Thymus (tissue), 11 donors: ENCODE measurements around the gene STK39. TPM values are rescaled to one million over a fixed set of nuclear protein-coding genes. Genes with fewer than 3 reads are reported as not detected.

Experiments
- DNase-seq, 9 donors: peaks; one replicate each; pipeline ENCODE4 v3.0.0-alpha.2; 2013; ENCODE audit warnings: low spot score in 9 of 9, low read depth in 6 of 9, missing footprints in 1 of 9
- H3K27ac ChIP-seq, 2 donors: one replicate each; pipeline ENCODE4 v1.5.1; 2013; ENCODE audit warnings: control low read depth in 1 of 2, low read depth in 1 of 2, low read length in 1 of 2, mild to moderate bottlenecking in 1 of 2, moderate library complexity in 1 of 2
- H3K27me3 ChIP-seq, 2 donors: one replicate each; pipeline ENCODE4 v1.5.1; 2013; ENCODE audit warnings: low read length in 1 of 2; ENCODE audit not compliant: control insufficient read depth in 2 of 2, insufficient read depth in 1 of 2
- H3K36me3 ChIP-seq, 2 donors: one replicate each; pipeline ENCODE4 v1.5.1; 2013; ENCODE audit warnings: low read length in 1 of 2, mild to moderate bottlenecking in 1 of 2, moderate library complexity in 1 of 2; ENCODE audit not compliant: control insufficient read depth in 2 of 2, insufficient read depth in 2 of 2
- H3K4me1 ChIP-seq, 2 donors: one replicate each; pipeline ENCODE4 v1.5.1; 2013; ENCODE audit warnings: low read length in 2 of 2; ENCODE audit not compliant: control insufficient read depth in 2 of 2, insufficient read depth in 2 of 2
- H3K4me3 ChIP-seq, 2 donors: one replicate each; pipeline ENCODE4 v1.5.1; 2013; ENCODE audit warnings: low read length in 2 of 2, control low read depth in 1 of 2, mild to moderate bottlenecking in 1 of 2
- H3K9me3 ChIP-seq, 2 donors: one replicate each; pipeline ENCODE4 v1.5.1; 2013; ENCODE audit warnings: low read length in 1 of 2, mild to moderate bottlenecking in 1 of 2; ENCODE audit not compliant: control insufficient read depth in 2 of 2, insufficient read depth in 1 of 2
- WGBS: extraction: QIAGEN DNeasy Blood & Tissue Kit; methylation state at CpG from one replicate; pipeline ENCODE4 v1.1.7; 2013; 5-methylcytosine and 5-hydroxymethylcytosine counted together
- polyA plus RNA-seq: library from polyadenylated mRNA; stranded (reverse); fragments of 200-250 nt; gene quantifications from one replicate; pipeline ENCODE4 v1.2.3, GENCODE V29; 2013
- total RNA-seq: library from RNA; stranded (reverse); fragments of 120-200 nt; gene quantifications from one replicate; pipeline ENCODE4 v1.2.4, GENCODE V29; 2013
- donor health status: healthy.

Gene STK39
- total and polyA plus RNA-seq, 2 donors, result 30.7 to 34.1 TPM

DNA sequence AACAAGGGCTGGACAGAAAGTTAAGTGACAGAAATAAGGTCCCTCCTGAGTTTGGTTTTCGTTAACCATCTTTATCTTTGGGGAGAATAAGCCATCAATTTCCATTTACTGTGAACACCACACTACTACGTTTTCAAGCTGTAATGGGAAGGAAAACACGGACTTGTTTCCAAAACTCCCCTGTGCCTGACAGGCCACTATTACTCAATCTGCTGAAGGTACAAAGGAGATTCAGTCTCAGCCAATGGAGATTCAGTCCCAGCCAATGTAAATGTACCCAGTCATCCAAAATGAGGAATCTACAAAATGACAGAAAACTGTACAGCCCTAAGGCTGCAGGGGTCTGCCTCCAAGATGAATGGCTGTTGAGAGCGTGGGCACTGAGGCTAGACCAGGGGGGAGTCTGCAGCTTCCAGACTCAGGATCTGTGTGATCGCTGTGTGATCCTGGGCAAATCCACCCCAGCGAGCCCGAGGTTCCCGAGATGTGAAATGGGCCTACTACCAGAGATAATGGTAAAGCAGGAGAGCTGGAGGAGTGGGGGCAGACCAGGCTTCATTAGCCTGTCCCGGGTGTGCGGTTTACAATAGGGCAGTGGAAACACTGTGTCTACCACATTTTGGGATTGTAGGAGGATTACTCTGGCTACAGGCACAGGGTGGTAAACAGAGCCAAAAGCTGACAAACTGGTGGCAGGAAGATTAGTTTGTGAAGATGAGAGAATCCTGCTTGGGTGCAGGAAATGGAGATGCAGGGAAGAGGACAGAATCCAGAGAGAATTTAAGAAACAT is 284.8 kb downstream of the STK39 start:
- Histone ChIP-seq H3K4me3 (no peak overlapping the region), H3K9me3 (no peaks in the 10 kb centered on the region), H3K27ac (no peak overlapping the region), H3K27me3 (no peaks in the 10 kb centered on the region), H3K36me3 (peaks cover 0 to 3% of the 10 kb centered on the region in 2 donors), H3K4me1 (no peaks in the 10 kb centered on the region)
- 93% methylated on average over 10 of the region's 10 CpGs for WGBS
- DNase-seq, result no peak

DNA sequence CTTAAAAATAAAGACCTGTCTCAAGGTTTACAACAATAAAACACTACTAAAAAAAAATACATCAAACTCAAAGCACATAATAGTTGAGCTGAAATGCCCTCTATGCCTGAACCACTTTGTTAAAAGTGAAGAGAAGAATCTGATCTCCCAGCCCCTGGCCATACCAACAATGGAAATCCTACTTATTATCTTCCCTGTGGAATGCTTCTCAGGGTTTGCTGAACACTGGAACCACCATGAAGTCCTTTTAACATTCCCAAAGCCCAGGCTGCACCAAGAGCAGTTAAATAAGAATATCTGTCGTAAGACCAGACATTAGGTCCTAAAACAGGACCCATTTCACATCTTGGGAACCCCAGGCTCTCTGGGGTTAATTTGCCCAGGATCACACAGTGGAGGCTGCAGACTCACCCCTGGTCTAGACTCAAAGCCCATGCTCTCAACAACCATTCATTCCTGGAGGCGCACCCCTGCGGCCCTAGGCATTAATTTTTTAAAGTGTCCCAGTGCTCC is 285.8 kb downstream of the STK39 start:
- Histone ChIP-seq H3K27me3 (no peaks in the 10 kb centered on the region), H3K9me3 (no peaks in the 10 kb centered on the region), H3K36me3 (peaks cover 0 to 3% of the 10 kb centered on the region in 2 donors), H3K27ac (no peak overlapping the region), H3K4me1 (no peaks in the 10 kb centered on the region), H3K4me3 (no peak overlapping the region)
- 98% methylated on average over 3 of the region's 3 CpGs for WGBS
- DNase-seq, result no peak

DNA sequence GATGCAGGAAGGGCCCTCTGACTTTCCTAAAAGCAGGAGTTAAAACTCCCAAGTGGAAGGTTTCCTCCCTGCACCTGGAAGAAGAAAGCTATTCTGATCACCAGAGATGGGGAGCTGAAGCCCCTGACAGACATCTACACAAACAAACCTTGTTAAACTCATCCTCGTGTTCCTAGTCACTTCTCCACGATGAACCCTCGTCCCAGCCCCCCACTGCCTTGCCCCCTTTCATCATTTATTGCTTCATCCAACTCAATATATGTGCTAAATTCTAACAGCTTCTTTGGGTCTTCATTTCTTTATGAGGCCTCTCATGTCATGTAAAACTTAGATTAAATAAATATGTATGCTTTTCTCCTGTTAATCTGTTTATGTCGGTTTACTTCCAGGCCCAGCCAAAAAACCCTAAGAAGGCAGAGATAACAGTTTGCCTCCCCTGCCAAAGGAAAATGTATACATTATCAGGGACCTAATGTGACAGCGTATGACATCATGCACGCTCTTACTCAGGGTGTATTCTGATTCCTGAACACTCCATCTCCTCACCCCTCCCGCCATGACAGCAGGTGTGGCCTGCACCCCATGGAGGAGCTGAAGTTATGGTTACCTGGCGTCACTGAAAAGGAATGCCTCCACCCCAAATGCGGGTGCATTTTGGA is 287.2 kb downstream of the STK39 start:
- Histone ChIP-seq H3K27ac (no peak overlapping the region), H3K27me3 (no peaks in the 10 kb centered on the region), H3K4me3 (no peak overlapping the region), H3K9me3 (no peaks in the 10 kb centered on the region), H3K4me1 (no peaks in the 10 kb centered on the region), H3K36me3 (peaks cover 3 to 4% of the 10 kb centered on the region in 2 donors)
- WGBS, result 98% methylated on average over 9 of the region's 9 CpGs
- DNase-seq, result no peak

DNA sequence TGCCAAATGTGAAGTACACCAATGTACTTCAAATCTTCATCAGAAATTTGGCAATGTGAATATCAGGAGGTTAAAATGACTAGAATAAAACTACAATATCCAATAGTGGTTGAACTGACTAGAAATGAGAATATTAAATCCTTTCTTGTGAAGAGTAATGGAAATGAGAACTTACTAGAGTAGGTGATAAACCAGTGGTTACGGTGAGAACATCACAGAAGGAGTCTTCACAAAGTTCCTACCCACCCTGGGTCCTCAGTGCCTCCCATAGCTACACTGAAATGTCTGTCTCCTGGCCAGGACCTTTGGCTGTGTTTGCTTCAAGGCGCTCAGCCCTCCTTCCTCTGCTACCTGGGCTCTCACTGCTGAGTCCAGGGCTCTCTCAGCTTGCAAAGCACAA is 289.7 kb downstream of the STK39 start:
- WGBS, result 100% methylated on average over 2 of the region's 2 CpGs
- no peak for DNase-seq
- H3K9me3 ChIP-seq, result no peaks in the 10 kb centered on the region
- no peak overlapping the region for H3K4me3 ChIP-seq
- no peaks in the 10 kb centered on the region for H3K27me3 ChIP-seq
- no peak overlapping the region for H3K27ac ChIP-seq
- no peaks in the 10 kb centered on the region for H3K4me1 ChIP-seq
- H3K36me3 ChIP-seq, result peaks cover 3 to 4% of the 10 kb centered on the region in 2 donors

DNA sequence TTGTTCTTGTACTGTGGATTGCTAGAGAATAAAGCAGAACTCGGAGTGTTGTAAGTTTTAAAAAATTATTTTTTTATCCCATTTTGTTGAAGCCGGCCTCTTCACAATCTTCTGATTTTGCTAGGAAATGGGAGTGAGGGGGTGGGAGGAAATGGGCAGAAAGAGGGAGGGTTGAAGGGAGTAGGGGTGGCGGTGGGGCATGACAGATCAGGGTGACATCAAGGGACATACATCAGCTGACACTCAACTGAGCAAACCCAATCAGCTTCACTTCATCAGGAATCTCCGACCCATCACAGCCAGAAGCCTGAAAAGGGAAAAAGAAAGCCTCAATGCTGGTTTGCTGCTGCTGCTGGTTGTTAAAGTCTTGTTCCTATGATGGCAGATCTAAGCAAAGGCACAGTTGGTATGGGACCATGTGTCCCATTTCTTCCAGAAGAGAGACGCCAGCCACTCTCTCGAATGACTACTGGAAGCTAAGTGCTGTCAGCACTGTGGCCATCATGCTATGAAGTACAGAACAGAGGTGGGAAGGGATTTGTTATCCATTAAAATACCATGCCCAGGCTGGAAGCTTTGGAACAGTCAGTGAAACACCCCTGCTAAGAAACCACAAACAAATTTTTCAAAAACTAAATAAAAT is 292.0 kb downstream of the STK39 start:
- WGBS, result 97% methylated on average over 6 of the region's 6 CpGs

DNA sequence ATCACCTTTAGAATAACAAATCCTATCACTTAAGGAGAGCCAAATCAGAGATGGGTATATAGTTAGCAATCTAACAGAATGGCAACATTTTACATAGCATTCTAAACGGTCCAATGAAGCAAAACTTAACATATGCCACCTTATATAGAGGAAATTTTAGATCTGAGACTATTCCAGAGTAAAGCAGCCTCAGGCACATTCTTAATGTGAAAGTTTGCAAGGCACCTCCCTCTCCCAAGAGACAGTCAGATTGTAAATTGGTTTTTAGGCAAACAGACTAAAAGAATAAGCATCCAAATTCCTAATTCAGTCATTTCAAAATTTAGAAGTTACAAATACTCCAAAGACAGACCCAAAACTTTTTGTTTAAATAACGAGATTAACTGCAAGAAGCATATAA is 292.9 kb downstream of the STK39 start:
- Histone ChIP-seq H3K36me3 (peaks cover 3 to 4% of the 10 kb centered on the region in 2 donors), H3K27ac (no peak overlapping the region), H3K27me3 (no peaks in the 10 kb centered on the region), H3K4me3 (no peak overlapping the region), H3K4me1 (no peaks in the 10 kb centered on the region), H3K9me3 (no peaks in the 10 kb centered on the region)
- no peak for DNase-seq
- WGBS, result 97% methylated on average over 2 of the region's 2 CpGs

More for the DNA sequence above, 292.0 kb downstream of the STK39 start:
- DNase-seq, result no peak
- Histone ChIP-seq H3K4me3 (no peak overlapping the region), H3K4me1 (no peaks in the 10 kb centered on the region), H3K36me3 (peaks cover 3 to 4% of the 10 kb centered on the region in 2 donors), H3K9me3 (no peaks in the 10 kb centered on the region), H3K27me3 (no peaks in the 10 kb centered on the region), H3K27ac (no peak overlapping the region)

DNA sequence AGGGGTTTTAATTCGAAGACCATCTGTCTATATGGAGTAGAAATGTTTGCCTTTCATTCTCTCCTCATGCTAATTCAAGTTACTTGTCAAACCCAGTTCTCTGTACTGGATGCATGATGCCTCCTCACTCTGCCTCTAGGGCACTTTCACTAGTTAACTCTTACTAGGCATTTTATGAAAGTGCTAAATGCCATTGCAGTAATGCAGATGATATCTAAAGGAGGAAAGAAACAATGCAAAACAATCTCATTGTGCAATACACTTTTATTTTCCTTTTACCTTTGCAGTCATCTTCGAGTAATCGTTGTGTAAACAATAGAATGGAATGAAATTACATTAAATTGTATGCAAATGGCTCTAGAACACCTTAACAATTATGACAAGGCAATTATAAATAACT is 293.6 kb downstream of the STK39 start:
- no peaks in the 10 kb centered on the region for H3K9me3 ChIP-seq
- H3K27me3 ChIP-seq, result no peaks in the 10 kb centered on the region
- H3K36me3 ChIP-seq, result peaks cover 3 to 4% of the 10 kb centered on the region in 2 donors
- H3K27ac ChIP-seq, result no peak overlapping the region
- no peaks in the 10 kb centered on the region for H3K4me1 ChIP-seq
- DNase-seq, result no peak
- WGBS, result 98% methylated on average over 3 of the region's 3 CpGs
- H3K4me3 ChIP-seq, result no peak overlapping the region

DNA sequence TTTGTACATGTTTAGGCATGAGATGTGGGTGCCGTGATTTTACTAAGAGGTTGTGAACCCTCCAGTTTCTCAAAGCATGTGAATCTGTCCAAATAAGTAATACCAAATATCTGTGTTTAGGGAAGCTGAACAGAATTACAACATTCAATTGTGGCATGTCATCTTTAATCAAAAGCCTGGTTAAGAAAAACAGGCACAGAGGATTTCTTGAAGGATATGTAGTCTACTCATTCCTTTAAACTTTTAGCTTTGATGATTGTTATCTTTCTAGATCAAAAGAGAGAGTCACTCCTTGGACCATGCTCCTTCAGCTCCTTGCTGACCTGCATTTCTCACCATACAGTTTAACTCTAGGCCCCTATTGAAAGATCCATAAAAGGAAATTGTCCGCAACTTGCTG is 296.8 kb downstream of the STK39 start:
- Histone ChIP-seq H3K27ac (no peak overlapping the region), H3K4me1 (no peaks in the 10 kb centered on the region), H3K27me3 (no peaks in the 10 kb centered on the region), H3K4me3 (no peak overlapping the region), H3K9me3 (no peaks in the 10 kb centered on the region), H3K36me3 (peaks cover 3 to 4% of the 10 kb centered on the region in 2 donors)
- WGBS, result 97% methylated on average over 2 of the region's 2 CpGs
- no peak for DNase-seq

DNA sequence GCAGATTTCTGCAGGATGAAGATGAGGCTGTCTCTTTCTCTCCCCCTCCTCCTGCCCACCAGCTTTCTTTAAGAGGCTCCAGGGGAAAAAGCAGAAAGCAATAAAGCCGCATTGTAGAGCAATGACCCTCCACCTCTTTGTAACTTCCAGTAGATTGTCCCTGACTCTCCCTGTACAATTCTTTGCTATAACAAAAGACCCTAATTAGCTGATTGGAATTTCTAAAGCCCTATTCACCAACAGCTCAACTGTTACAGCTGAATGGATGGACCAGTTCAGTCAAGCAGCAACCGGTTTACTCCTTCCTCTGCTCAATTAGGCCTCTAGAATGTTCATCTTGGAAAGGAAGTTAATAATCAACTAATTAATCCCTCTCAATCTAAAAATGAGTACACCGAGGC is 301.0 kb downstream of the STK39 start:
- no peaks in the 10 kb centered on the region for H3K27me3 ChIP-seq
- H3K36me3 ChIP-seq, result no peaks in the 10 kb centered on the region
- no peak for DNase-seq
- H3K4me3 ChIP-seq, result no peak overlapping the region
- H3K9me3 ChIP-seq, result no peaks in the 10 kb centered on the region
- 99% methylated on average over 3 of the region's 3 CpGs for WGBS
- no peaks in the 10 kb centered on the region for H3K4me1 ChIP-seq
- no peak overlapping the region for H3K27ac ChIP-seq
